GM21515 (cell line): ENCODE measurements around the gene HSPA1B.
"Not testable (repeated sequence)": the region's sequence is repeated elsewhere in the genome, so short reads cannot be mapped to it uniquely, and the experiment has no call there.

Source experiments
- ATAC-seq: cut with Tn5 transposase; IDR thresholded peaks from one replicate; pipeline ENCODE4 v1.9.1; 2021; ENCODE audit not compliant: unreplicated experiment

Gene HSPA1B

GRCh38 chr6:31797588-31797987 is 29.9 kb upstream of the HSPA1B start:
- no peak for ATAC-seq

GRCh38 chr6:31799781-31800180 is 27.8 kb upstream of the HSPA1B start:
- ATAC-seq: no peak

GRCh38 chr6:31801031-31801927 is 26.3 kb upstream of the HSPA1B start:
- not testable (repeated sequence) for ATAC-seq

- no peak for ATAC-seq
Observed at GRCh38 chr6:31805939-31806469, 21.5 kb upstream of the HSPA1B start.

- ATAC-seq: peak; percentile 86
Observed at GRCh38 chr6:31806470-31807272, 20.9 kb upstream of the HSPA1B start, which contains the start of gene LSM2. Gene LSM2, minus strand, starts transcription at chr6:31806966. Its CDS starts 209 bp downstream, at chr6:31806757.

GRCh38 chr6:31808599-31808998 is 18.9 kb upstream of the HSPA1B start:
- ATAC-seq: not testable (repeated sequence)

GRCh38 chr6:31811645-31812044 is 15.9 kb upstream of the HSPA1B start:
- ATAC-seq: no peak

- no peak for ATAC-seq
Observed at GRCh38 chr6:31813465-31813849, 14.1 kb upstream of the HSPA1B start.

- no peak for ATAC-seq
Observed at GRCh38 chr6:31814677-31815024, 12.9 kb upstream of the HSPA1B start.

GRCh38 chr6:31815025-31815838 is 12.3 kb upstream of the HSPA1B start, which contains the start of the genes HSPA1A and HSPA1L:
Gene HSPA1A, plus strand, starts transcription at chr6:31815543. Its CDS starts 214 bp downstream, at chr6:31815757.
Gene HSPA1L, minus strand, starts transcription at chr6:31815283. Its CDS starts 3,311 bp downstream, at chr6:31811972.
- ATAC-seq: peak; percentile 39

GRCh38 chr6:31817133-31817928 is 10.2 kb upstream of the HSPA1B start:
- ATAC-seq: not testable (repeated sequence)

GRCh38 chr6:31817929-31818511 is 9.5 kb upstream of the HSPA1B start:
- not testable (repeated sequence) for ATAC-seq

- ATAC-seq: no peak
Observed at GRCh38 chr6:31819871-31820299, 7.7 kb upstream of the HSPA1B start.

GRCh38 chr6:31820399-31820798 is 7.1 kb upstream of the HSPA1B start:
- ATAC-seq: not testable (repeated sequence)

- ATAC-seq: peak; percentile 41
Observed at GRCh38 chr6:31821301-31822035, 6.1 kb upstream of the HSPA1B start.

- peak; percentile 32 for ATAC-seq
Observed at GRCh38 chr6:31822036-31822821, 5.3 kb upstream of the HSPA1B start.

- not testable (repeated sequence) for ATAC-seq
Observed at GRCh38 chr6:31823592-31824196, 3.8 kb upstream of the HSPA1B start.
